Stimulated activated CD8-positive, alpha-beta memory T cell treated with anti-CD3 and anti-CD28 coated beads, Interleukin-15, amount 100 ng/mL, for 48 hours (primary cell): ENCODE measurements around the gene HTR2A.

Experiments
- DNase-seq, 2 donors: peaks; one replicate each; pipeline ENCODE4 v3.0.0-alpha.2; 2020; ENCODE audit warnings: low read depth in 2 of 2

The HTR2A gene

GRCh38 chr13:46868091-46868490 lies 28.8 kb downstream of the HTR2A start:
- no peak for DNase-seq

GRCh38 chr13:46866150-46866549 lies 30.7 kb downstream of the HTR2A start:
- DNase-seq = no peak

- DNase-seq = no peak
Observed at GRCh38 chr13:46864941-46865340, 31.9 kb downstream of the HTR2A start.

- no peak for DNase-seq
Observed at GRCh38 chr13:46861959-46862358, 34.9 kb downstream of the HTR2A start.

- no peak for DNase-seq
Observed at GRCh38 chr13:46860722-46861121, 36.1 kb downstream of the HTR2A start.

- DNase-seq = no peak
Observed at GRCh38 chr13:46858776-46859175, 38.1 kb downstream of the HTR2A start.

GRCh38 chr13:46858163-46858562 lies 38.7 kb downstream of the HTR2A start:
- DNase-seq = no peak

- no peak for DNase-seq
Observed at GRCh38 chr13:46855664-46856063, 41.2 kb downstream of the HTR2A start.

- no peak for DNase-seq
Observed at GRCh38 chr13:46855166-46855565, 41.7 kb downstream of the HTR2A start.

GRCh38 chr13:46852168-46852567 lies 44.7 kb downstream of the HTR2A start:
- no peak for DNase-seq

- no peak for DNase-seq
Observed at GRCh38 chr13:46850214-46850613, 46.6 kb downstream of the HTR2A start.

- no peak for DNase-seq
Observed at GRCh38 chr13:46846726-46847125, 50.1 kb downstream of the HTR2A start.

GRCh38 chr13:46845146-46845545 lies 51.7 kb downstream of the HTR2A start:
- DNase-seq = no peak

GRCh38 chr13:46844431-46844830 lies 52.4 kb downstream of the HTR2A start:
- no peak for DNase-seq

- DNase-seq = no peak
Observed at GRCh38 chr13:46839399-46839798, 57.5 kb downstream of the HTR2A start.

GRCh38 chr13:46834657-46835056 lies 62.2 kb downstream of the HTR2A start:
- no peak for DNase-seq

GRCh38 chr13:46831588-46832194 lies 65.2 kb downstream of the HTR2A start:
- peak in 1 of 2 donors; percentile 4 for DNase-seq

GRCh38 chr13:46830405-46831005 lies 66.3 kb downstream of the HTR2A start:
- no peak for DNase-seq

GRCh38 chr13:46822551-46822950 lies 74.3 kb downstream of the HTR2A start:
- no peak for DNase-seq

GRCh38 chr13:46817838-46818476 lies 78.9 kb downstream of the HTR2A start:
- no peak for DNase-seq

GRCh38 chr13:46817095-46817494 lies 79.8 kb downstream of the HTR2A start:
- no peak for DNase-seq

GRCh38 chr13:46816371-46816770 lies 80.5 kb downstream of the HTR2A start:
- no peak for DNase-seq

GRCh38 chr13:46812301-46812797 lies 84.5 kb downstream of the HTR2A start:
- no peak for DNase-seq
